PC-3 (cell line): Measurements from ENCODE around the gene NPR1. TPM values are rescaled to one million over a fixed set of nuclear protein-coding genes. Genes with fewer than 3 reads are reported as not detected.
A peak's percentile ranks its signal among the peaks of the same experiment; 100 is the strongest.

ENCODE experiments used
- ATAC-seq: fragments of 200-7000 bp; cut with Tn5 transposase; 2 replicates; pipeline ENCODE4 v1.9.1; 2020; ENCODE audit warnings: mild to moderate bottlenecking, moderate library complexity
- BruUV-seq: library from RNA; stranded (reverse); fragments of 400-500 nt; replicated peaks from 2 replicates; lab custom pipeline; 2021; lab: Mats Ljungman, UMichigan
- CTCF ChIA-PET: fragments of 300-600 bp; sonication (Branson Sonifier 250); formaldehyde crosslinking; loops from one replicate; lab custom pipeline; 2022; ENCODE audit warnings: antibody characterized with exemption; lab: Charles Lee
- POLR2A ChIA-PET: fragments of 300-600 bp; sonication (Branson Sonifier 250); formaldehyde crosslinking; loops from one replicate; lab custom pipeline; 2022; ENCODE audit warnings: antibody characterized with exemption; ENCODE audit not compliant: unreplicated experiment; lab: Charles Lee
- DNase-seq: peaks from one replicate; pipeline ENCODE4 v3.0.0-alpha.2; 2015
- H2AFZ ChIP-seq: fragments of 300-600 bp; sonication (generic); 2 replicates; pipeline ENCODE4 v1.6.0; 2016; ENCODE audit warnings: antibody characterized with exemption, low read length
- H3F3A ChIP-seq: fragments of 300-600 bp; sonication (generic); one replicate; pipeline ENCODE4 v1.6.0; 2017; ENCODE audit warnings: antibody characterized with exemption, low read length, control low read depth, mild to moderate bottlenecking; ENCODE audit not compliant: unreplicated experiment
- H3K27ac ChIP-seq: fragments of 300-600 bp; sonication (generic); 2 replicates; pipeline ENCODE4 v1.5.1; 2016; ENCODE audit warnings: mild to moderate bottlenecking, low read length
- H3K27me3 ChIP-seq: fragments of 300-600 bp; sonication (generic); 2 replicates; pipeline ENCODE4 v1.6.1; 2016; ENCODE audit warnings: low read length, mixed read lengths
- H3K36me3 ChIP-seq: fragments of 300-600 bp; sonication (generic); 2 replicates; pipeline ENCODE4 v1.6.1; 2016; ENCODE audit warnings: low read depth, mixed run types, low read length, mixed read lengths
- H3K4me1 ChIP-seq: fragments of 300-600 bp; sonication (generic); 2 replicates; pipeline ENCODE4 v1.5.1; 2016; ENCODE audit warnings: low read length; ENCODE audit not compliant: insufficient read depth
- H3K4me2 ChIP-seq: fragments of 300-600 bp; sonication (generic); 2 replicates; pipeline ENCODE4 v1.6.0; 2016; ENCODE audit warnings: low read length
- H3K4me3 ChIP-seq: fragments of 300-600 bp; sonication (generic); 2 replicates; pipeline ENCODE4 v1.5.1; 2016; ENCODE audit warnings: mild to moderate bottlenecking, low read length, mixed read lengths
- H3K79me2 ChIP-seq: fragments of 300-600 bp; sonication (generic); 2 replicates; pipeline ENCODE4 v1.6.1; 2017; ENCODE audit warnings: low read length, mixed read lengths
- H3K9ac ChIP-seq: fragments of 300-600 bp; sonication (generic); 2 replicates; pipeline ENCODE4 v1.6.0; 2016; ENCODE audit warnings: mild to moderate bottlenecking, low read length
- H3K9me2 ChIP-seq: fragments of 300-600 bp; sonication (generic); replicated peaks from 2 replicates; pipeline ENCODE4 v1.6.1; 2016; ENCODE audit warnings: mixed run types, low read length, mixed read lengths
- H3K9me3 ChIP-seq: fragments of 300-600 bp; sonication (generic); 2 replicates; pipeline ENCODE4 v1.6.1; 2016; ENCODE audit warnings: low read length, mixed read lengths
- H4K20me1 ChIP-seq: fragments of 300-600 bp; sonication (generic); 2 replicates; pipeline ENCODE4 v1.6.1; 2016; ENCODE audit warnings: low read length, mixed read lengths
- CTCF ChIP-seq: fragments of 300-600 bp; sonication (generic); conservative IDR thresholded peaks from 2 replicates; pipeline ENCODE4 v1.5.1; 2017; ENCODE audit warnings: antibody characterized with exemption, low read depth, mild to moderate bottlenecking, low read length
- EZH2 ChIP-seq: fragments of 300-600 bp; sonication (generic); IDR thresholded peaks from one replicate; pipeline ENCODE4 v1.6.1; 2017; ENCODE audit warnings: antibody characterized with exemption, mild to moderate bottlenecking, low read length; ENCODE audit not compliant: unreplicated experiment
- EZH2phosphoT487 ChIP-seq: fragments of 300-600 bp; sonication (generic); IDR thresholded peaks from 2 replicates; pipeline ENCODE4 v1.6.1; 2018; ENCODE audit warnings: mild to moderate bottlenecking, antibody characterized with exemption, low read length, borderline replicate concordance
- intact Hi-C: fragments of 100-400 bp; cut with micrococcal nuclease; formaldehyde crosslinking; loops from 2 replicates; pipeline ENCODE4 v1.9.0; 2023
- total RNA-seq: library from RNA; depleted of rRNA; stranded (reverse); fragments of >200 nt; gene quantifications from 2 replicates; pipeline ENCODE4 v1.2.3, GENCODE V29; 2014

The NPR1 gene
- total RNA-seq, 1 experiment from 2014 or later, result 0.84 TPM

GRCh38 chr1:153633161-153633753 is 45.2 kb upstream of the NPR1 start:
- Histone ChIP-seq H3K4me1 (peaks cover 18% of the 10 kb centered on the region), H3F3A (peaks cover 4% of the 10 kb centered on the region), H3K36me3 (peaks cover 20% of the 10 kb centered on the region), H3K4me3 (peak overlapping the region; percentile 83), H3K9me2 (no peaks in the 10 kb centered on the region), H3K9ac (peak overlapping the region; percentile 99), H3K9me3 (no peaks in the 10 kb centered on the region), H3K79me2 (peaks cover 49% of the 10 kb centered on the region), H3K27ac (peak overlapping the region; percentile 97), H4K20me1 (peaks cover 17% of the 10 kb centered on the region; the same call in 1 of the 2 replicates), H3K4me2 (peak overlapping the region; percentile 94), H2AFZ (peak overlapping the region; percentile 66), H3K27me3 (no peaks in the 10 kb centered on the region)
- ChIA-PET CTCF (interaction anchor here (0.5 to 2.5 kb wide), 7 partner anchors 19 to 289 kb away, joined by 3 to 25 read pairs (median 5); partner anchors contain the start of genes GATAD2B and S100A16), POLR2A (interaction anchor here (0.6 to 1.5 kb wide), 15 partner anchors 10 to 101 kb away, joined by 3 to 20 read pairs (median 7); partner anchors contain the start of genes INTS3, S100A14, S100A16 and S100A6)
- no peak for TF ChIP-seq EZH2phosphoT487
- no peak for TF ChIP-seq EZH2
- no peak for TF ChIP-seq CTCF
- ATAC-seq, result peak; percentile 21
- no TSS peak for BruUV-seq
- peak; percentile 39 for DNase-seq
- intact Hi-C loops, result no loop called here

DNA sequence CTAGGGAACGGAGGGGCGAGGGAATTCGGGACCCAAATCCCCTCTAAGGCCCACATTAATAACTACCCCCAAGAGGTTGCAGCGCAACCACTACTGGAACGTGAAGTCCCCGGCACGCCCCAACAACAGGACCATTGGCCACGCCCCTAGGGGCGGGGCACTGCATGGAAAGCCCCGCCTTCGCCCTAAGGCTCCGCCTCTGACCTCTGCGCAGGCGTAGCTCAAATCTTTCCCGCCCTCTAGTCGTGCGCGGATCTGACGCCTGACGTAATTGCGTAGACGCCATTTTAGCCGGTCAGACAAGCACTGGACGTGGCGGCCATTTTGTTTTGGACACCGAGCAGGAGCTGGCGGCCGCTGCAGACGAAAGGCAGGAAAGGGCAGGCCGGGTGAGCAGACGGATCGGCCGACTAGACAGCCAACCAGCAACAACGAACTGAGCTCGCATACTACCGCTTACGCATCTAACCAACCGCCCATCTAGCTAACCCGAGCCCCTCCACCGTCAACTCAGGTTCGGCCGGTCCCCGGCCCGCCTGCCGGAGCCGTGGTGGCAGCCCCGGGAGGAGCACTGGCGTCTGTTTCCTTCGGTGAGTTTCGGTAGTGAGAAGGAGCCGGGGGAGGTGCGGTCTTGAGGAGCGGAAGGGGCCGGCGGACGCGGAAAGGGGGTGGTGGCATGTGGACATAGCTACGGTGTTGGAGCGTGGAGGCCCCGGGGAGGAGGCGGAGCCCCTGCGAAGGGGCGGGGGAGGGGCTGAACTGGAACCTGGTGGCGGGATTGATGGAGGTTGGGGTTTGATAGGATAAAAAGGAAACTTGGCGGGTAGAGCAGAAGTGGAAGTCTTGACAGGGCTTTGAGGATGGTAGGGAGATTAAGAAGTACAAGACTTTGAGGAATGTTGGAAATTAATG is 44.5 kb upstream of the NPR1 start, which contains the start of gene CHTOP:
TSS of gene CHTOP (plus strand) at position 313 of the 912 bp plus-strand sequence. CDS start 2,523 bp downstream, outside the sequence.
- Histone ChIP-seq H3K9me2 (no peaks in the 10 kb centered on the region), H3K27ac (peak within 1 kb of the TSS; percentile 97), H3K27me3 (no peaks in the 10 kb centered on the region), H2AFZ (peak within 1 kb of the TSS; percentile 66), H3K36me3 (peaks cover 26% of the 10 kb centered on the region), H3F3A (peaks cover 4% of the 10 kb centered on the region), H3K4me1 (peaks cover 18% of the 10 kb centered on the region), H3K9ac (peak within 1 kb of the TSS; percentile 99), H3K4me3 (peak within 1 kb of the TSS; percentile 83), H4K20me1 (peaks cover 18% of the 10 kb centered on the region; the same call in 1 of the 2 replicates), H3K4me2 (peak within 1 kb of the TSS; percentile 94), H3K79me2 (peaks cover 56% of the 10 kb centered on the region), H3K9me3 (no peaks in the 10 kb centered on the region)
- POLR2A ChIA-PET, result interaction anchor here (0.5 to 1.7 kb wide), 23 partner anchors 9 to 122 kb away, joined by 3 to 20 read pairs (median 6); partner anchors contain the start of genes INTS3, S100A14, S100A16 and S100A6
- TF ChIP-seq EZH2phosphoT487 (no peak), EZH2 (no peak), CTCF (no peak)
- ATAC-seq (peak; percentile 88), DNase-seq (peak; percentile 100)
- BruUV-seq, result TSS peak; percentile 91
- CTCF ChIA-PET, result interaction anchor here (0.5 to 2.5 kb wide), 10 partner anchors 15 to 289 kb away, joined by 3 to 25 read pairs (median 4); partner anchors contain the start of genes GATAD2B and S100A16
- intact Hi-C loops, result loop anchor here (1.0 to 2.0 kb wide), 2 partner anchors 25 to 37 kb away; partner anchors contain the start of gene SNAPIN
